Stimulated activated naive B cell treated with anti-CD40 and anti-IgM and Interleukin-4, amounts not matched to agents 10 μg/mL and 1 μg/mL and 100 μg/mL, for 72 hours (primary cell): ENCODE data around the gene SPDYE6.
A peak's percentile ranks its signal among the peaks of the same experiment; 100 is the strongest.
"Not testable (repeated sequence)": the region's sequence is repeated elsewhere in the genome, so short reads cannot be mapped to it uniquely, and the experiment has no call there.

Experiments used
- ATAC-seq, 2 donors: fragments of 150-1000 bp; cut with Tn5 transposase; replicated peaks; 2 replicates each; pipeline ENCODE4 v1.10.0; 2021; ENCODE audit warnings: moderate library complexity in 1 of 2
- DNase-seq: peaks from one replicate; pipeline ENCODE4 v3.0.0; 2021
- H3K27ac Mint-ChIP-seq: one replicate; pipeline ENCODE4 v1.8.0; 2022; ENCODE audit warnings: mild to moderate bottlenecking, mixed read lengths
- H3K27me3 Mint-ChIP-seq, 2 donors: one replicate each; pipeline ENCODE4 v1.8.0; 2022; ENCODE audit warnings: mixed read lengths in 2 of 2
- H3K36me3 Mint-ChIP-seq, 2 donors: one replicate each; pipeline ENCODE4 v1.8.0; 2022; ENCODE audit warnings: mixed read lengths in 2 of 2, mild to moderate bottlenecking in 1 of 2
- H3K4me1 Mint-ChIP-seq, 2 donors: one replicate each; pipeline ENCODE4 v1.8.0; 2022; ENCODE audit warnings: mixed read lengths in 2 of 2, mild to moderate bottlenecking in 1 of 2
- H3K4me3 Mint-ChIP-seq, 2 donors: one replicate each; pipeline ENCODE4 v1.8.0; 2022; ENCODE audit warnings: mild to moderate bottlenecking in 2 of 2, mixed read lengths in 2 of 2, moderate library complexity in 1 of 2
- H3K9me3 Mint-ChIP-seq, 2 donors: one replicate each; pipeline ENCODE4 v1.8.0; 2022; ENCODE audit warnings: mixed read lengths in 2 of 2, mild to moderate bottlenecking in 1 of 2

The SPDYE6 gene, protein sequence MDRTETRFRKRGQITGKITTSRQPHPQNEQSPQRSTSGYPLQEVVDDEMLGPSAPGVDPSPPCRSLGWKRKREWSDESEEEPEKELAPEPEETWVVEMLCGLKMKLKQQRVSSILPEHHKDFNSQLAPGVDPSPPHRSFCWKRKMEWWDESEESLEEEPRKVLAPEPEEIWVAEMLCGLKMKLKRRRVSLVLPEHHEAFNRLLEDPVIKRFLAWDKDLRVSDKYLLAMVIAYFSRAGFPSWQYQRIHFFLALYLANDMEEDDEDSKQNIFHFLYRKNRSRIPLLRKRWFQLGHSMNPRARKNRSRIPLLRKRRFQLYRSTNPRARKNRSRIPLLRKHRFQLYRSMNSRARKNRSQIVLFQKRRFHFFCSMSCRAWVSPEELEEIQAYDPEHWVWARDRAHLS

DNA sequence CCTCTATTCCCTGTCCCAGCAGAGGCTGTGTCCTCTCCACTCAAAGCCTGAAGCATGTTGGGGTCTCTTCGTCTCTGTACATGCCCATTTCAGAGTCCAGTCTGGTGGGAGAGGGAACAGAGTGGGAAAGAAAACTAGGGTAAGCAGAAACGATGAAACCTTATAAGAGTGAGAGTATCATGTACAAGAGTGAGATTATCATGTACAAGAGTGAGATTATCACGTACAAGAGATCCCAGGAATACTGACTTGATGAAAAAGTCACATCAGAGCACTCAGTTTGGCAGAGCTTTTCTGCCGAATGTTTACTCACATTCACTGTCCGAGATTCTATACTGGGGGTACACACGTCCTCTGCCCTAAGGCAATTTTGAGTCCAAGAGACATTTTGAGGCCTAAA lies at the start of gene SPDYE6:
TSS of gene SPDYE6 (minus strand) at position 101 of the 400 bp plus-strand sequence. CDS start 421 bp downstream, outside the sequence.
- not testable (repeated sequence) for H3K36me3 Mint-ChIP-seq, H3K27ac Mint-ChIP-seq, H3K4me3 Mint-ChIP-seq, ATAC-seq, H3K4me1 Mint-ChIP-seq, H3K9me3 Mint-ChIP-seq, DNase-seq, H3K27me3 Mint-ChIP-seq

DNA sequence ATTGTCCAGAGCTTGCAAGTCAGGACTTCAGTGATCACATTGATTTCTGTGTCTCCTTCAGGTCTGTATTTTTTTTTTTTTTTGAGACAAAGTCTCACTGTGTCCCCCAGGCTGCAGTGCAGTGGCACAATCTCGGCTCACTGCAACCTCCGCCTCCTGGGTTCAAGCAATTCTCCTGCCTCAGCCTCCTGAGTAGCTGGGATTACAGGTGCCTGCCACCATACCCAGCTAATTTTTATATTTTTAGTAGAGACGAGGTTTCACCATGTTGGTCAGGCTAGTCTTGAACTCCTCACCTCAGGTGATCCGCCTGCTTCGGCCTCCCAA lies 48.6 kb upstream of the SPDYE6 start:
- not testable (repeated sequence) for H3K9me3 Mint-ChIP-seq, H3K4me3 Mint-ChIP-seq, H3K27ac Mint-ChIP-seq, ATAC-seq, H3K27me3 Mint-ChIP-seq, DNase-seq
- peaks cover 43 to 60% of the 10 kb centered on the region in 2 donors for H3K36me3 Mint-ChIP-seq
- H3K4me1 Mint-ChIP-seq: peaks cover 18 to 34% of the 10 kb centered on the region in 2 donors

GRCh38 chr7:102404005-102404861 lies 48.0 kb upstream of the SPDYE6 start:
- peaks cover 14 to 28% of the 10 kb centered on the region in 2 donors for H3K4me1 Mint-ChIP-seq
- DNase-seq: no peak

DNA sequence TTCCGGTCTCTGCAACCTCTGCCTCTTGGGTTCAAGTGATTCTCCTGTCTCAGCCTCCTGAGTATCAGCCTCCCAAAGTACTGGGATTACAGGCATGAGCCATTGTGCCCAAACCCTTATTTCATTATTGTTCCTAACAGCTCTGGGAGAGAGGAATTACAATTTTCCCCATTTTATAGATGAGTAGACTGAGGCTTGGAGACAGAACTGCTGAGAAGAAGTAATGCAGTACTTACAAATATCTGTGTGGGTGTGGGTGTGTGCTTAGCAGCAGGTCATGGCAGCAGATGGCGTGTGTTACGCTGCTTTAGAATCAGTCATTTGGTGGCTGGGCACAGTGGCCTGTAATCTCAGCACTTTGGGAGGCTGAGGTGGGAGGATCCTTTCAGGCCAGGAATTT lies 47.3 kb upstream of the SPDYE6 start:
- Mint-ChIP-seq H3K36me3 (peaks cover 35 to 57% of the 10 kb centered on the region in 2 donors), H3K4me1 (peaks cover 11 to 22% of the 10 kb centered on the region in 2 donors), H3K9me3 (no peaks in the 10 kb centered on the region), H3K27me3 (no peaks in the 10 kb centered on the region), H3K27ac (peak overlapping the region; percentile 51), H3K4me3 (no peak overlapping the region)
- DNase-seq (no peak), ATAC-seq (no peak)

More at GRCh38 chr7:102404005-102404861, 48.0 kb upstream of the SPDYE6 start:
- peaks cover 0 to 1% of the 10 kb centered on the region in 2 donors for H3K9me3 Mint-ChIP-seq
- peaks cover 40 to 58% of the 10 kb centered on the region in 2 donors for H3K36me3 Mint-ChIP-seq
- peak overlapping the region; percentile 51 for H3K27ac Mint-ChIP-seq
- no peak overlapping the region for H3K4me3 Mint-ChIP-seq
- no peaks in the 10 kb centered on the region for H3K27me3 Mint-ChIP-seq
- peak; percentile 90 to 91 for ATAC-seq

DNA sequence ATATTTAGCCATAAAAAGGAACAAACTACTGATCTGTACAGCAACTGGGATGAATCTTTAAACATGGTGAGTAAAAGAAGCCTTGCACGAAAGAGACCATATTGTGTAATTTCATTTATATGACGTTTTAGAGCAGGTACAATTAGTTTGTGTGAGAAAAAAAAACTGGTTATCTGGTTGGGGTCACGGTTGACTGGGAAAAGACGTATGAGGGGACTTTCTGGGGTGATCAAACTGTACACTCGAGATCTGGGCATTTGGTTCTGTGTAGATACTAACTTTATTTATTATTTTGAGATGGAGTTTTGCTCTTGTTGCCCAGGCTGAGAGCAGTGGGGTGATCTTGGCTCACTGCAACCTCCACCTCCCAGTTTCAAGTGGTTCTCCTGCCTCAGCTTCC lies 44.1 kb upstream of the SPDYE6 start:
- no peaks in the 10 kb centered on the region for H3K9me3 Mint-ChIP-seq
- peaks cover 11 to 28% of the 10 kb centered on the region in 2 donors for H3K4me1 Mint-ChIP-seq
- peaks cover 19 to 40% of the 10 kb centered on the region in 2 donors for H3K36me3 Mint-ChIP-seq
- ATAC-seq: no peak
- no peak overlapping the region for H3K4me3 Mint-ChIP-seq
- DNase-seq: no peak
- H3K27me3 Mint-ChIP-seq: no peaks in the 10 kb centered on the region
- no peak overlapping the region for H3K27ac Mint-ChIP-seq

DNA sequence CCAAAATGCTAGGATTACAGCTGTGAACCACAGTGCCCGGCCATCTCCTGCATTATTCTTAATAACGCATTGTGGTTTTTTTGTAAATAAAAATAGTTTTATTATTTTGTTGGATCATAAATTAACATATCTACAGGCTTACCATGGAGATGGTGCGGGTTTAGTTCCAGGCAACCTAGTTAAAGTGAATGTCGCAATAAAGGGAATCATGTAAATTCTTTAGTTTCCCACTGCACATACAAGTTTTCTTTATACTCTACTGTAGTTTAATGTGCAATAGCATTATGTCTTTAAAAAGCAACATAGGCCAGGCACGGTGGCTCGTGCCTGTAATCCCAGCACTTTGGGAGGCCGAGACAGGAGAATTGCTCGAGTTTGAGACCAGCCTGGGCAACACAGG lies 42.3 kb upstream of the SPDYE6 start:
- ATAC-seq: no peak
- no peak for DNase-seq
- Mint-ChIP-seq H3K9me3 (no peaks in the 10 kb centered on the region), H3K36me3 (peaks cover 24 to 39% of the 10 kb centered on the region in 2 donors), H3K27ac (no peak overlapping the region), H3K4me1 (peaks cover 11 to 24% of the 10 kb centered on the region in 2 donors), H3K4me3 (no peak overlapping the region), H3K27me3 (no peaks in the 10 kb centered on the region)

GRCh38 chr7:102396710-102397019 lies 40.4 kb upstream of the SPDYE6 start:
- ATAC-seq (no peak), DNase-seq (no peak)
- Mint-ChIP-seq H3K36me3 (peaks cover 26 to 41% of the 10 kb centered on the region in 2 donors), H3K27me3 (no peaks in the 10 kb centered on the region), H3K9me3 (no peaks in the 10 kb centered on the region), H3K4me3 (peak overlapping the region; percentile 90 to 91), H3K27ac (peak overlapping the region; percentile 97), H3K4me1 (peaks cover 11 to 24% of the 10 kb centered on the region in 2 donors)

DNA sequence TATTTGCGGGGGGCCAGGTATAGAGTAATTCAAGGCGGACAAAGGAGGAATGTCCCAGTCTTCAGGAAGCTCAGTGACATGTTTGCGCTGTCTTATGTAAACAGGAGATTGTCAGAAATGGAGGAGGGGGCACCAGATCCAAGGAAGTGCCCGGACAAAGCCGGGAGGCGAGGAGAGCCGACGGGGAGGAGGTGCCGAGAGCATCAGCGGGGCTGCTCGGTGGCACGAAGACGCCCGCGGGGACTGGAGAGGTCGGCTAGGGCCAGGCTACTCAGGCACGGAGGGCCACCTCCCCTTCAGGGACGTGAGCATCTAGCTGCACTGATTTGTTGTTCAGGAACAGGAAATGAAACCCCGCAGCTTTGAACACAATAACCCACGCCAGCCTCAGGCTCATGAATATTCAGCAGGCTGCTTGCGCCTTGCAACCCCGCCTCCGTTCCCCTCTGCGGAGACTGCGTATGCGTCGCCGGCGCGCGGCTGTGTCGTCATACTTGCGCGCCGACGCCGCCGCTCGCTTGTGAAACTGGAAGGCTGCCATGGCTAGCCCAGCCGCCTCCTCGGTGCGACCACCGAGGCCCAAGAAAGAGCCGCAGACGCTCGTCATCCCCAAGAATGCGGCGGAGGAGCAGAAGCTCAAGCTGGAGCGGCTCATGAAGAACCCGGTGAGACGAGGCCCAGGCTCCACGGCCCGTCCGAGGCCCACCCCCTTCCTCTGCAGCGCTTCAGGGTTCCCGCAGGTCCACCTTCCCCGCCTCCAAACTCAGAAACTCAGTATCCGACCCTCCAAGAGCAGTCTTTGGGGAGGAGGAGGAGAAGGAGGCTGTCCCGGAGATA lies 39.8 kb upstream of the SPDYE6 start, which contains the start of gene PRKRIP1:
TSS of gene PRKRIP1 (plus strand) at position 491 of the 837 bp plus-strand sequence. CDS start at position 540, 49 bp downstream.
- Mint-ChIP-seq H3K36me3 (peaks cover 25 to 40% of the 10 kb centered on the region in 2 donors), H3K27me3 (no peaks in the 10 kb centered on the region), H3K27ac (peak within 1 kb of the TSS; percentile 97), H3K4me1 (peaks cover 11 to 24% of the 10 kb centered on the region in 2 donors), H3K4me3 (peak within 1 kb of the TSS; percentile 90 to 91), H3K9me3 (no peaks in the 10 kb centered on the region)
- ATAC-seq: peak; percentile 99
- peak; percentile 88 for DNase-seq

GRCh38 chr7:102395592-102395872 lies 39.3 kb upstream of the SPDYE6 start:
- Mint-ChIP-seq H3K9me3 (no peaks in the 10 kb centered on the region), H3K4me3 (peak overlapping the region; percentile 90 to 91), H3K27ac (peak overlapping the region; percentile 97), H3K4me1 (peaks cover 11 to 28% of the 10 kb centered on the region in 2 donors), H3K36me3 (peaks cover 20 to 36% of the 10 kb centered on the region in 2 donors), H3K27me3 (no peaks in the 10 kb centered on the region)
- ATAC-seq (peak in 1 of 2 donors; percentile 1), DNase-seq (no peak)

DNA sequence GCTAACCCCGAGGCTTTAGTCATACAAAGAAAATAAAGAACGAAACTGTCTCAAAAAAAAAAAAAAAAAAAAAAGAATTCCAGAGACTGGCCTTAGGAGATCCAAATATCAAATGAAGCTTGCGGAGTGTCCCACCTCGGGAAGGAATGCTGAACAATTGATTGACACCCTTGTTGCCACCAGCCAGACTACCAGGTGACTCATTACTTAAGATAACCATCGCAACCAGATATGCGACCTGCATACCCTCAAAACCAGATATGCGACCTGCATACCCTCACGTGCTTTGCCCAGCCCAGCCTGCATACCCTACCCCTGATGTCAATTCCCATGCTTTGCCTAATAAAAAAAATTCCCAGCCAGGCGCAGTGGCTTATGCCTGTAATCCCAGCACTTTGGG lies 37.2 kb upstream of the SPDYE6 start:
- H3K27me3 Mint-ChIP-seq: no peaks in the 10 kb centered on the region
- DNase-seq: no peak

DNA sequence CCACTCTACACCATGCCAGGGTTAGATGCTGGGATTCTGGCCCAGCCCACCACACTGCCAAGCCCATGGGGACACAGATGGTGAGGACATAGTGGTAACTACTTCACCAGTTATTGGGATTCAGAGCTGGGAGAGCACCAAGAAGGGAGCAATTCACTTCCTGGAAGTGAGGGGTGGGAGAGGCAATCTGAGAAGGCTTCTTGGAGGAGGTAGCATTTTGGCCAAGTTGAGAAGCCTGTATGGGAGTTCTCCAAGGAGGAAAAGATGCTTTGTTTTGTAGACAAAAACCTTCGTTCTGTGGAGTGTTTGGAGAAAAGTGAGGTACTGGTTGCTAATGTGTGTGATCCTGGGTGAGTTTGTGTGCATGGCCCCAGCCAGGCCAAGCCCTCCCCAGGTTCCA lies 36.1 kb upstream of the SPDYE6 start:
- no peak overlapping the region for H3K4me3 Mint-ChIP-seq
- DNase-seq: no peak
- H3K9me3 Mint-ChIP-seq: no peaks in the 10 kb centered on the region
- no peaks in the 10 kb centered on the region for H3K27me3 Mint-ChIP-seq
- H3K4me1 Mint-ChIP-seq: peaks cover 11 to 22% of the 10 kb centered on the region in 2 donors
- ATAC-seq: no peak
- H3K27ac Mint-ChIP-seq: peak overlapping the region; percentile 14
- peaks cover 14 to 30% of the 10 kb centered on the region in 2 donors for H3K36me3 Mint-ChIP-seq

More for the DNA sequence above, 37.2 kb upstream of the SPDYE6 start:
- ATAC-seq: no peak
- no peaks in the 10 kb centered on the region for H3K9me3 Mint-ChIP-seq
- peaks cover 13 to 32% of the 10 kb centered on the region in 2 donors for H3K36me3 Mint-ChIP-seq
- H3K4me3 Mint-ChIP-seq: no peak overlapping the region
- peaks cover 13 to 28% of the 10 kb centered on the region in 2 donors for H3K4me1 Mint-ChIP-seq
- no peak overlapping the region for H3K27ac Mint-ChIP-seq

GRCh38 chr7:102390697-102391484 lies 34.6 kb upstream of the SPDYE6 start:
- peaks cover 6 to 11% of the 10 kb centered on the region in 2 donors for H3K4me1 Mint-ChIP-seq
- no peaks in the 10 kb centered on the region for H3K9me3 Mint-ChIP-seq
- no peaks in the 10 kb centered on the region for H3K27me3 Mint-ChIP-seq
- H3K27ac Mint-ChIP-seq: no peak overlapping the region
- ATAC-seq: peak; percentile 84 to 87
- DNase-seq: peak; percentile 51
- H3K36me3 Mint-ChIP-seq: peaks cover 16 to 34% of the 10 kb centered on the region in 2 donors
- H3K4me3 Mint-ChIP-seq: no peak overlapping the region

DNA sequence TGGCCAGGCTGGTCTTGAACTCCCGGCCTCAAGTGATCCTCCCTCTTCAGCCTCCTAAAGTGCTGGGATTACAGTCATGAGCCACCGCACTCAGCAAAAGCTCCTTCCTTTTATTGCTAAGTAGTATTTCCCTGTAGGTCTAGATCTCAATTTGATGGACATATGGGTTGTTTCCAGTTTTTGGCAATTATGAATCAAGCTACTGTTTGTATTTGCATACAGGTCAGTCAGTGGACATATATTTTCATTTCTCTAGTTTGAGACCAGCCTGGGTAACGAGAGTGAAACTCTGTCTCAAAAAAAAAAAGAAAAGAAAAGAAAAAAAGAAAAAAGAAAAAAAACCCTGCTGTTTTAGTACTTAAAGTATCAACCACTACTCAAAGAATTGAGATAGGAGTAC lies 33.6 kb upstream of the SPDYE6 start:
- H3K27ac Mint-ChIP-seq: peak overlapping the region; percentile 83
- H3K4me3 Mint-ChIP-seq: no peak overlapping the region
- H3K36me3 Mint-ChIP-seq: peaks cover 16 to 37% of the 10 kb centered on the region in 2 donors
- ATAC-seq (no peak), DNase-seq (no peak)
- no peaks in the 10 kb centered on the region for H3K27me3 Mint-ChIP-seq
- H3K4me1 Mint-ChIP-seq: peaks cover 1 to 4% of the 10 kb centered on the region in 2 donors
- no peaks in the 10 kb centered on the region for H3K9me3 Mint-ChIP-seq
